Endodermal cell (in vitro differentiated cells): Measurements from ENCODE around the gene MGLL. TPM values are rescaled to one million over a fixed set of nuclear protein-coding genes. Genes with fewer than 3 reads are reported as not detected.

Experiments used
- DNase-seq: peaks from one replicate; pipeline ENCODE4 v3.0.0-alpha.2; 2017
- H3K27ac ChIP-seq: 2 replicates; pipeline ENCODE4 v1.5.1; 2013; ENCODE audit warnings: mild to moderate bottlenecking, low read depth, low read length, moderate library complexity
- H3K27me3 ChIP-seq: 2 replicates; pipeline ENCODE4 v1.6.1; 2013; ENCODE audit warnings: mild to moderate bottlenecking, low read length, moderate library complexity; ENCODE audit not compliant: insufficient read depth, control insufficient read depth, poor library complexity, severe bottlenecking
- H3K36me3 ChIP-seq: 2 replicates; pipeline ENCODE4 v1.7.0; 2013; ENCODE audit warnings: mild to moderate bottlenecking, low read length, moderate library complexity; ENCODE audit not compliant: control insufficient read depth, insufficient read depth
- H3K4me1 ChIP-seq: one replicate; pipeline ENCODE4 v1.7.0; 2013; ENCODE audit warnings: low read length; ENCODE audit not compliant: control insufficient read depth, insufficient read depth
- H3K4me3 ChIP-seq: 2 replicates; pipeline ENCODE4 v1.5.1; 2013; ENCODE audit warnings: mild to moderate bottlenecking, low read length, moderate library complexity
- H3K9ac ChIP-seq: 2 replicates; pipeline ENCODE4 v1.6.1; 2013; ENCODE audit warnings: mild to moderate bottlenecking, low read length, moderate library complexity; ENCODE audit not compliant: poor library complexity, severe bottlenecking; ENCODE audit errors: extremely low read depth
- H3K9me3 ChIP-seq: 2 replicates; pipeline ENCODE4 v1.6.1; 2013; ENCODE audit warnings: mild to moderate bottlenecking, low read length, moderate library complexity; ENCODE audit not compliant: control insufficient read depth
- H3K27ac Mint-ChIP-seq: 2 replicates; pipeline ENCODE4 v1.8.0; 2020; ENCODE audit warnings: mixed read lengths
- H3K27me3 Mint-ChIP-seq: 2 replicates; pipeline ENCODE4 v1.8.0; 2021; ENCODE audit warnings: mild to moderate bottlenecking, mixed read lengths; ENCODE audit not compliant: insufficient read depth
- H3K36me3 Mint-ChIP-seq: 2 replicates; pipeline ENCODE4 v1.8.0; 2020; ENCODE audit warnings: low read depth, mixed read lengths
- H3K4me1 Mint-ChIP-seq: 2 replicates; pipeline ENCODE4 v1.8.0; 2020; ENCODE audit warnings: mixed read lengths
- H3K4me3 Mint-ChIP-seq: 2 replicates; pipeline ENCODE4 v1.8.0; 2020; ENCODE audit warnings: mild to moderate bottlenecking, moderate library complexity, mixed read lengths
- H3K9me3 Mint-ChIP-seq: 2 replicates; pipeline ENCODE4 v1.8.0; 2020; ENCODE audit warnings: mild to moderate bottlenecking, mixed read lengths
- CTCF ChIP-seq: fragments of 200-600 bp; sonication (generic); conservative IDR thresholded peaks from 2 replicates; pipeline ENCODE4 v1.5.0; 2021; ENCODE audit warnings: antibody characterized with exemption, mild to moderate bottlenecking
- WGBS, 2 experiments: methylation state at CpG; one replicate each; pipeline versions ENCODE4 v1.1.5 to v1.1.7; 2013; ENCODE audit warnings: missing lambda C conversion rate in 2 of 2, mixed read lengths in 1 of 2; ENCODE audit not compliant: insufficient coverage in 1 of 2, insufficient read length in 1 of 2; 5-methylcytosine and 5-hydroxymethylcytosine counted together
- total RNA-seq, 2 donors: library from RNA; stranded (reverse); fragmentation: NEBNext Ultra II Directional in 1 of 2; extraction: Animal tissue kit (Norgen Biotek cat#: 25700) in 1 of 2; gene quantifications; 2 replicates in 1 of 2; 3 replicates in 1 of 2; pipeline ENCODE4 v1.2.1, GENCODE V29; 2021

The MGLL gene
- total RNA-seq, 2 donors from 2014 or later: 0.22 TPM; not detected in 1

GRCh38 chr3:127714125-127714571 is 108.2 kb downstream of the MGLL start:
- Histone ChIP-seq H3K4me3 (no peak overlapping the region), H3K9me3 (no peaks in the 10 kb centered on the region), H3K27ac (no peak overlapping the region), H3K36me3 (no peaks in the 10 kb centered on the region), H3K27me3 (peaks cover 11% of the 10 kb centered on the region), H3K4me1 (peaks cover 3% of the 10 kb centered on the region), H3K9ac (no peak overlapping the region)
- peaks cover 25% of the 10 kb centered on the region for H3K27me3 Mint-ChIP-seq
- no peak for TF ChIP-seq CTCF
- H3K36me3 Mint-ChIP-seq: no peaks in the 10 kb centered on the region
- no peak overlapping the region for H3K27ac Mint-ChIP-seq
- no peak for DNase-seq
- H3K9me3 Mint-ChIP-seq: no peaks in the 10 kb centered on the region
- H3K4me1 Mint-ChIP-seq: peaks cover 19% of the 10 kb centered on the region
- no peak overlapping the region for H3K4me3 Mint-ChIP-seq
- 78 to 88% methylated on average over 8 to 10 of the region's 10 CpGs for WGBS, 2 experiments

- no peak overlapping the region for H3K9ac ChIP-seq
- Mint-ChIP-seq H3K4me3 (no peak overlapping the region), H3K27ac (no peak overlapping the region), H3K4me1 (peaks cover 20% of the 10 kb centered on the region), H3K36me3 (no peaks in the 10 kb centered on the region), H3K27me3 (peaks cover 18% of the 10 kb centered on the region), H3K9me3 (no peaks in the 10 kb centered on the region)
- peaks cover 11% of the 10 kb centered on the region for H3K27me3 ChIP-seq
- no peak for DNase-seq
- no peaks in the 10 kb centered on the region for H3K36me3 ChIP-seq
- WGBS, 2 experiments: 87 to 93% methylated on average over 6 to 9 of the region's 9 CpGs
- H3K27ac ChIP-seq: no peak overlapping the region
- no peak for TF ChIP-seq CTCF
- peaks cover 3% of the 10 kb centered on the region for H3K4me1 ChIP-seq
- no peak overlapping the region for H3K4me3 ChIP-seq
- H3K9me3 ChIP-seq: no peaks in the 10 kb centered on the region
These were observed 109.2 kb downstream of the MGLL start for GRCh38 chr3:127712881-127713771.

- peaks cover 14% of the 10 kb centered on the region for H3K27me3 Mint-ChIP-seq
- Histone ChIP-seq H3K9me3 (no peaks in the 10 kb centered on the region), H3K36me3 (no peaks in the 10 kb centered on the region), H3K4me1 (peaks cover 3% of the 10 kb centered on the region), H3K27ac (no peak overlapping the region), H3K4me3 (no peak overlapping the region), H3K27me3 (peaks cover 11% of the 10 kb centered on the region), H3K9ac (no peak overlapping the region)
- H3K27ac Mint-ChIP-seq: no peak overlapping the region
- DNase-seq: no peak
- H3K9me3 Mint-ChIP-seq: no peaks in the 10 kb centered on the region
- peaks cover 27% of the 10 kb centered on the region for H3K4me1 Mint-ChIP-seq
- TF ChIP-seq CTCF: no peak
- 89 to 90% methylated on average over 9 of the region's 9 CpGs for WGBS, 2 experiments
- no peak overlapping the region for H3K4me3 Mint-ChIP-seq
- no peaks in the 10 kb centered on the region for H3K36me3 Mint-ChIP-seq
These were observed 109.9 kb downstream of the MGLL start for GRCh38 chr3:127712461-127712860.
